DMS153 treated with DMSO at 0.1 percent for 48 hours (cell line): ENCODE results near the gene CCDC80.
"Not testable (repeated sequence)": the region's sequence is repeated elsewhere in the genome, so short reads cannot be mapped to it uniquely, and the experiment has no call there.

Source experiments
- DNase-seq: peaks from one replicate; lab custom pipeline; 2025; ENCODE audit not compliant: unreplicated experiment; lab: John Stamatoyannopoulos, UW

CCDC80 gene

GRCh38 chr3:112587336-112587735 is 53.6 kb downstream of the CCDC80 start:
- no peak for DNase-seq

- DNase-seq: no peak
Observed at GRCh38 chr3:112585782-112586181, 55.2 kb downstream of the CCDC80 start.

- DNase-seq: no peak
Observed at GRCh38 chr3:112583105-112583504, 57.8 kb downstream of the CCDC80 start.

GRCh38 chr3:112582244-112582874 is 58.6 kb downstream of the CCDC80 start:
- DNase-seq: peak; percentile 66

- no peak for DNase-seq
Observed at GRCh38 chr3:112579697-112580096, 61.2 kb downstream of the CCDC80 start.

GRCh38 chr3:112579232-112579631 is 61.7 kb downstream of the CCDC80 start:
- no peak for DNase-seq

GRCh38 chr3:112572701-112573100 is 68.2 kb downstream of the CCDC80 start:
- no peak for DNase-seq

GRCh38 chr3:112569265-112569664 is 71.7 kb downstream of the CCDC80 start:
- no peak for DNase-seq

GRCh38 chr3:112568642-112569041 is 72.3 kb downstream of the CCDC80 start:
- DNase-seq: no peak

- DNase-seq: no peak
Observed at GRCh38 chr3:112564940-112565305, 76.0 kb downstream of the CCDC80 start.

GRCh38 chr3:112564247-112564939 is 76.5 kb downstream of the CCDC80 start:
- DNase-seq: not testable (repeated sequence)

GRCh38 chr3:112561734-112562529 is 79.0 kb downstream of the CCDC80 start, which contains the start of the genes ATG3 and SLC35A5:
Gene ATG3 (minus strand): TSS chr3:112561962. CDS start chr3:112561528, 434 bp downstream.
Gene SLC35A5 (plus strand): TSS chr3:112562045. CDS start chr3:112563404, 1,359 bp downstream.
- peak; percentile 94 for DNase-seq

GRCh38 chr3:112561484-112561733 is 79.5 kb downstream of the CCDC80 start:
- peak; percentile 62 for DNase-seq

- peak; percentile 27 for DNase-seq
Observed at GRCh38 chr3:112560721-112561483, 80.0 kb downstream of the CCDC80 start.

- no peak for DNase-seq
Observed at GRCh38 chr3:112560307-112560706, 80.6 kb downstream of the CCDC80 start.

GRCh38 chr3:112557976-112558375 is 83.0 kb downstream of the CCDC80 start:
- no peak for DNase-seq

- DNase-seq: peak; percentile 14
Observed at GRCh38 chr3:112555535-112556170, 85.3 kb downstream of the CCDC80 start.

GRCh38 chr3:112550859-112551258 is 90.1 kb downstream of the CCDC80 start:
- no peak for DNase-seq
